Measurements from ENCODE around the gene ZMYND11. TPM values are rescaled to one million over a fixed set of nuclear protein-coding genes. Genes with fewer than 3 reads are reported as not detected.

Gene ZMYND11
- total and polyA plus RNA-seq, 2 donors (not counting 1 experiment from before 2014, with no cell fraction given), result 57.0 to 68.4 TPM

DNA sequence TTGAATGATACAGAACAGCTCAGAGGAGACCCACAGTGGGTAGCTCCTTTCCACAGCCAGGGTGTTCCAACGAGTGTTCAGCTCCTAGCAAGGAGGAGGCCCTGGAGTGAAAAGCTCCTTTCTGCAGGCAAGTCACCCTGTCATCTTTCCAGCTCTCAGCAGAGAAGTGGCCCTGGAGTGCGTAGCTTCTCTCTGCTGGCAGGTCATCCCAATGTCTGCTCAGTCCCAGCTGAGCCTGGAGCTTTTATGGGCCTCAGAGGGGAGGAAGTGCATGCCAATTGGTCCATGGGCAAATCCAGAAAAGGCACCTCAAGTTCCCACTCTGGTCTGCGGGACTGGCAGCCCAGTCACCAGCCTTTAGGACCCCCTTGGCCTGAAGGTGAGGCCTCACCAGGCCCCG, 30.8 kb upstream of the ZMYND11 start:
- no peak overlapping the region for H3K4me2 ChIP-seq (ENCODE audit: extremely low read depth, insufficient read depth, low read length)
- no peaks in the 10 kb centered on the region for H3K27me3 ChIP-seq (ENCODE audit: control insufficient read depth, insufficient read depth, low read length)
- H3K9me3 ChIP-seq (ENCODE audit: control insufficient read depth, insufficient read depth, low read depth, low read length), result no peaks in the 10 kb centered on the region
- no peak overlapping the region for H2AFZ ChIP-seq (ENCODE audit: low read length)
- H3K4me3 ChIP-seq (replicated peaks in 1 of 4; ENCODE audit: control extremely low read depth in 1 of 4, insufficient read depth in 1 of 4, low read depth in 3 of 4, low read length in 4 of 4), result no peak overlapping the region
- H3K79me2 ChIP-seq (ENCODE audit: control insufficient read depth, insufficient read depth, low read length), result no peaks in the 10 kb centered on the region
- no peak for TF ChIP-seq CTCF (conservative IDR thresholded peaks at IDR 0.05 in 1 of 2, IDR thresholded peaks at IDR 0.05 in 1 of 2; ENCODE audit: low read depth in 1 of 2, low read length in 2 of 2)
- H3K36me3 ChIP-seq (ENCODE audit: control insufficient read depth, insufficient read depth, low read length), result no peaks in the 10 kb centered on the region
- DNase-seq (ENCODE audit: low read depth in 2 of 2), result no peak
- no peak overlapping the region for H3K27ac ChIP-seq (ENCODE audit: insufficient read depth, low read length)
- no peak overlapping the region for H3K9ac ChIP-seq (ENCODE audit: insufficient read depth, low read length)
- no peaks in the 10 kb centered on the region for H4K20me1 ChIP-seq (ENCODE audit: control insufficient read depth, extremely low read depth, insufficient read depth, low read length)
- H3K4me1 ChIP-seq (ENCODE audit: control insufficient read depth, extremely low read depth, insufficient read depth, low read length), result no peaks in the 10 kb centered on the region

- no peak overlapping the region for H3K9ac ChIP-seq (ENCODE audit: insufficient read depth, low read length)
- no peaks in the 10 kb centered on the region for H3K79me2 ChIP-seq (ENCODE audit: control insufficient read depth, insufficient read depth, low read length)
- H3K4me3 ChIP-seq (replicated peaks in 1 of 4; ENCODE audit: control extremely low read depth in 1 of 4, insufficient read depth in 1 of 4, low read depth in 3 of 4, low read length in 4 of 4), result no peak overlapping the region
- no peak overlapping the region for H3K27ac ChIP-seq (ENCODE audit: insufficient read depth, low read length)
- H4K20me1 ChIP-seq (ENCODE audit: control insufficient read depth, extremely low read depth, insufficient read depth, low read length), result no peaks in the 10 kb centered on the region
- no peaks in the 10 kb centered on the region for H3K4me1 ChIP-seq (ENCODE audit: control insufficient read depth, extremely low read depth, insufficient read depth, low read length)
- no peak for DNase-seq (ENCODE audit: low read depth in 2 of 2)
- no peaks in the 10 kb centered on the region for H3K27me3 ChIP-seq (ENCODE audit: control insufficient read depth, insufficient read depth, low read length)
- H3K4me2 ChIP-seq (ENCODE audit: extremely low read depth, insufficient read depth, low read length), result no peak overlapping the region
- TF ChIP-seq CTCF (conservative IDR thresholded peaks at IDR 0.05 in 1 of 2, IDR thresholded peaks at IDR 0.05 in 1 of 2; ENCODE audit: low read depth in 1 of 2, low read length in 2 of 2) (no peak), EZH2 (IDR thresholded peaks at IDR 0.05; ENCODE audit: low read length, missing control alignments) (no peak)
- H2AFZ ChIP-seq (ENCODE audit: low read length), result no peak overlapping the region
- no peaks in the 10 kb centered on the region for H3K36me3 ChIP-seq (ENCODE audit: control insufficient read depth, insufficient read depth, low read length)
- no peaks in the 10 kb centered on the region for H3K9me3 ChIP-seq (ENCODE audit: control insufficient read depth, insufficient read depth, low read depth, low read length)
Measured at GRCh38 chr10:104862-105565, 30.2 kb upstream of the ZMYND11 start.

DNA sequence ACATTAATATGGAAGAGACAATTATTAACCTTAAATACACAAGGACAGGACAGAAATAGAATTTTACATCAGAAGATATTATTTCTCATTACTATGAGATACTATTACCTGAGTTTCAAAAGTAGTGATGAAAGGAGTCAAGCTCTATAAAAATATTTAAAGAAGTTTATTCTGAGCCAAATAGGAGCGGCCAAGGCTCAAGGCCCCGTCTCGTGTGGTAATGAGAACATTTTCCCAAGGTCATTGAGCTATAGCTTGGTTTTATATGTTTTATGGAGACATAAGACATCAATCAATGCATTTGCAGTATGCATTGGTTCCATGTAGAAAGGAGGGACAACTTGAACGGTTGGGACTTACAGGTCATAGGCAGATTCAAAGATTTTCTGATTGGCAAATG, 29.4 kb upstream of the ZMYND11 start:
- H3K27ac ChIP-seq (ENCODE audit: insufficient read depth, low read length), result no peak overlapping the region
- H3K27me3 ChIP-seq (ENCODE audit: control insufficient read depth, insufficient read depth, low read length), result no peaks in the 10 kb centered on the region
- no peak overlapping the region for H3K4me3 ChIP-seq (replicated peaks in 1 of 4; ENCODE audit: control extremely low read depth in 1 of 4, insufficient read depth in 1 of 4, low read depth in 3 of 4, low read length in 4 of 4)
- H2AFZ ChIP-seq (ENCODE audit: low read length), result no peak overlapping the region
- no peaks in the 10 kb centered on the region for H3K36me3 ChIP-seq (ENCODE audit: control insufficient read depth, insufficient read depth, low read length)
- H4K20me1 ChIP-seq (ENCODE audit: control insufficient read depth, extremely low read depth, insufficient read depth, low read length), result no peaks in the 10 kb centered on the region
- H3K79me2 ChIP-seq (ENCODE audit: control insufficient read depth, insufficient read depth, low read length), result no peaks in the 10 kb centered on the region
- no peak overlapping the region for H3K9ac ChIP-seq (ENCODE audit: insufficient read depth, low read length)
- H3K4me1 ChIP-seq (ENCODE audit: control insufficient read depth, extremely low read depth, insufficient read depth, low read length), result no peaks in the 10 kb centered on the region
- TF ChIP-seq CTCF (conservative IDR thresholded peaks at IDR 0.05 in 1 of 2, IDR thresholded peaks at IDR 0.05 in 1 of 2; ENCODE audit: low read depth in 1 of 2, low read length in 2 of 2), result no peak
- no peak for TF ChIP-seq EZH2 (IDR thresholded peaks at IDR 0.05; ENCODE audit: low read length, missing control alignments)
- H3K4me2 ChIP-seq (ENCODE audit: extremely low read depth, insufficient read depth, low read length), result no peak overlapping the region
- H3K9me3 ChIP-seq (ENCODE audit: control insufficient read depth, insufficient read depth, low read depth, low read length), result no peaks in the 10 kb centered on the region
- no peak for DNase-seq (ENCODE audit: low read depth in 2 of 2)
